Ovary (tissue), 3 donors: ENCODE data around the gene BAIAP3.

Experiments used
- CTCF ChIP-seq, 3 donors: fragments of 450-650 bp in 2 of 3; fragments of 200-600 bp in 1 of 3; IDR thresholded peaks; one replicate each; pipeline versions ENCODE4 v1.5.1 to v1.8.0; 2016 to 2022; ENCODE audit warnings: antibody characterized with exemption in 3 of 3, mild to moderate bottlenecking in 1 of 3
- EP300 ChIP-seq: sonication (generic); formaldehyde crosslinking; IDR thresholded peaks from one replicate; pipeline ENCODE4 v1.6.1; 2017; ENCODE audit warnings: antibody characterized with exemption
- POLR2A ChIP-seq: fragments of 450-650 bp; IDR thresholded peaks from one replicate; pipeline ENCODE4 v1.6.1; 2017; ENCODE audit warnings: antibody characterized with exemption, mild to moderate bottlenecking, moderate library complexity
- donor health status: DM: no; HTN: no; CAD: no.

- TF ChIP-seq POLR2A, result no peak
- no peak for TF ChIP-seq CTCF (IDR thresholded peaks at IDR 0.05)
- no peak for TF ChIP-seq EP300
These were observed 22.2 kb upstream of the BAIAP3 start for GRCh38 chr16:1311212-1311737.
